IMR-90 (cell line): ENCODE data around the gene AP3B1. TPM values are rescaled to one million over a fixed set of nuclear protein-coding genes. Genes with fewer than 3 reads are reported as not detected.

Experiments used
- ATAC-seq: fragments of 200-7000 bp; cut with Tn5 transposase; 2 replicates; pipeline ENCODE4 v1.9.1; 2020; ENCODE audit warnings: low read depth, mild to moderate bottlenecking, moderate library complexity
- BruUV-seq: library from RNA; stranded (reverse); fragments of 400-500 nt; replicated peaks from 2 replicates; lab custom pipeline; 2021; lab: Mats Ljungman, UMichigan
- CTCF ChIA-PET: fragments of 300-600 bp; formaldehyde crosslinking; extraction: SDS; loops from one replicate; lab custom pipeline; 2021; ENCODE audit warnings: antibody characterized with exemption; lab: Yijun Ruan, JAX
- POLR2A ChIA-PET: fragments of 300-600 bp; sonication (Branson Sonifier 250); formaldehyde crosslinking; loops from one replicate; lab custom pipeline; 2022; ENCODE audit warnings: antibody characterized with exemption; ENCODE audit not compliant: unreplicated experiment; lab: Charles Lee
- DNase-seq: peaks from one replicate; pipeline ENCODE4 v3.0.0; 2013
- H2AFZ ChIP-seq: replicated peaks from 2 replicates; pipeline ENCODE3; 2013; ENCODE audit warnings: low read length, mild to moderate bottlenecking; ENCODE audit not compliant: poor library complexity
- H2AK5ac ChIP-seq: 2 replicates; pipeline ENCODE4 v1.6.1; 2013; ENCODE audit warnings: low read depth, low read length, inconsistent platforms
- H2AK9ac ChIP-seq: replicated peaks from 2 replicates; pipeline ENCODE3; 2013; ENCODE audit warnings: mild to moderate bottlenecking, low read depth, low read length, moderate library complexity; ENCODE audit not compliant: poor library complexity
- H2BK120ac ChIP-seq: 2 replicates; pipeline ENCODE4 v1.6.1; 2013; ENCODE audit warnings: low read depth, low read length, inconsistent platforms
- H2BK15ac ChIP-seq: 3 replicates; pipeline ENCODE4 v1.6.1; 2013; ENCODE audit warnings: low read depth, low read length, inconsistent platforms
- H2BK20ac ChIP-seq: 2 replicates; pipeline ENCODE4 v1.6.1; 2013; ENCODE audit warnings: low read depth, mild to moderate bottlenecking, inconsistent platforms, low read length, moderate library complexity
- H2BK5ac ChIP-seq: 2 replicates; pipeline ENCODE4 v1.6.1; 2013; ENCODE audit warnings: mild to moderate bottlenecking, low read depth, low read length, inconsistent platforms; ENCODE audit not compliant: poor library complexity, severe bottlenecking
- H3K14ac ChIP-seq: replicated peaks from 2 replicates; pipeline ENCODE4 v1.6.1; 2013; ENCODE audit warnings: low read depth, low read length, inconsistent platforms
- H3K18ac ChIP-seq: 2 replicates; pipeline ENCODE4 v1.6.1; 2013; ENCODE audit warnings: low read depth, low read length, control low read depth
- H3K23ac ChIP-seq: 2 replicates; pipeline ENCODE4 v1.6.1; 2013; ENCODE audit warnings: low read depth, low read length, inconsistent platforms
- H3K27ac ChIP-seq: 2 replicates; pipeline ENCODE4 v1.5.1; 2013; ENCODE audit warnings: mild to moderate bottlenecking, control low read depth, low read length; ENCODE audit not compliant: insufficient read depth
- H3K27me3 ChIP-seq: 2 replicates; pipeline ENCODE4 v1.6.1; 2013; ENCODE audit warnings: low read length; ENCODE audit not compliant: control insufficient read depth, insufficient read depth
- H3K36me3 ChIP-seq: 2 replicates; pipeline ENCODE4 v1.6.1; 2013; ENCODE audit warnings: low read length, mixed read lengths; ENCODE audit not compliant: control insufficient read depth, insufficient read depth
- H3K4ac ChIP-seq: 2 replicates; pipeline ENCODE4 v1.6.1; 2013; ENCODE audit warnings: low read depth, low read length, inconsistent platforms
- H3K4me1 ChIP-seq: 2 replicates; pipeline ENCODE4 v1.6.1; 2013; ENCODE audit warnings: low read length, mixed read lengths; ENCODE audit not compliant: control insufficient read depth, insufficient read depth
- H3K4me2 ChIP-seq: 2 replicates; pipeline ENCODE4 v1.6.1; 2013; ENCODE audit warnings: low read depth, mild to moderate bottlenecking, control low read depth, low read length, moderate library complexity
- H3K4me3 ChIP-seq: 2 replicates; pipeline ENCODE4 v1.5.1; 2013; ENCODE audit warnings: low read depth, mild to moderate bottlenecking, control low read depth, low read length, moderate library complexity; ENCODE audit not compliant: insufficient read depth
- H3K56ac ChIP-seq: 2 replicates; pipeline ENCODE4 v1.6.1; 2013; ENCODE audit warnings: low read length, inconsistent platforms; ENCODE audit not compliant: insufficient read depth; ENCODE audit errors: extremely low read depth
- H3K79me1 ChIP-seq, 2 experiments: 2 replicates each; pipeline ENCODE4 v1.6.1; 2013; ENCODE audit warnings: low read length in 2 of 2, inconsistent platforms in 1 of 2, low read depth in 1 of 2
- H3K9ac ChIP-seq: 2 replicates; pipeline ENCODE4 v1.6.1; 2013; ENCODE audit warnings: low read depth, low read length, control low read depth
- H3K9me1 ChIP-seq: 2 replicates; pipeline ENCODE4 v1.6.1; 2013; ENCODE audit warnings: low read length, inconsistent platforms; ENCODE audit not compliant: insufficient read depth
- H3K9me3 ChIP-seq: 2 replicates; pipeline ENCODE4 v1.6.1; 2013; ENCODE audit warnings: low read length; ENCODE audit not compliant: control insufficient read depth, insufficient read depth
- H4K20me1 ChIP-seq: 2 replicates; pipeline ENCODE4 v1.6.1; 2013; ENCODE audit warnings: low read length, inconsistent platforms; ENCODE audit not compliant: insufficient read depth
- H4K5ac ChIP-seq: 2 replicates; pipeline ENCODE4 v1.6.1; 2013; ENCODE audit warnings: mild to moderate bottlenecking, low read depth, low read length, control low read depth
- H4K8ac ChIP-seq, 2 experiments: 2 replicates each; pipeline ENCODE4 v1.6.1; 2013; ENCODE audit warnings: low read depth in 2 of 2, low read length in 2 of 2, control low read depth in 1 of 2, inconsistent platforms in 1 of 2
- H4K91ac ChIP-seq: 2 replicates; pipeline ENCODE4 v1.6.1; 2013; ENCODE audit warnings: low read depth, low read length, inconsistent platforms; ENCODE audit not compliant: insufficient read depth
- BHLHE40 ChIP-seq: fragments of 150-350 bp; IDR thresholded peaks from 2 replicates; pipeline ENCODE4 v1.6.1; 2016; ENCODE audit warnings: mild to moderate bottlenecking, low read depth, low read length
- CHD1 ChIP-seq: IDR thresholded peaks from 2 replicates; pipeline ENCODE4 v1.6.1; 2012; ENCODE audit warnings: low read depth, low read length, improper control_type of control experiment
- CTCF ChIP-seq: conservative IDR thresholded peaks from 2 replicates; pipeline ENCODE4 v1.5.1; 2012; ENCODE audit warnings: mild to moderate bottlenecking, low read depth, low read length, improper control_type of control experiment
- ELK1 ChIP-seq: fragments of 150-350 bp; IDR thresholded peaks from 2 replicates; pipeline ENCODE4 v1.6.1; 2016; ENCODE audit warnings: low read depth, mild to moderate bottlenecking, low read length, moderate library complexity, borderline replicate concordance
- MAFK ChIP-seq: IDR thresholded peaks from 2 replicates; pipeline ENCODE4 v1.6.1; 2012; ENCODE audit warnings: low read depth, low read length, improper control_type of control experiment
- MAZ ChIP-seq: IDR thresholded peaks from 2 replicates; pipeline ENCODE4 v1.6.1; 2012; ENCODE audit warnings: low read depth, mild to moderate bottlenecking, low read length, improper control_type of control experiment, moderate library complexity, borderline replicate concordance
- POLR2A ChIP-seq: IDR thresholded peaks from 2 replicates; pipeline ENCODE4 v1.6.1; 2012; ENCODE audit warnings: mild to moderate bottlenecking, low read depth, low read length
- RCOR1 ChIP-seq: IDR thresholded peaks from 2 replicates; pipeline ENCODE4 v1.6.1; 2012; ENCODE audit warnings: mild to moderate bottlenecking, low read length, improper control_type of control experiment; ENCODE audit not compliant: insufficient replicate concordance
- RFX5 ChIP-seq: IDR thresholded peaks from 2 replicates; pipeline ENCODE4 v1.8.0; 2012; ENCODE audit warnings: low read depth, mild to moderate bottlenecking, low read length, moderate library complexity
- SMC3 ChIP-seq: fragments of 150-350 bp; IDR thresholded peaks from 2 replicates; pipeline ENCODE4 v1.6.1; 2016; ENCODE audit warnings: low read depth, mild to moderate bottlenecking, antibody characterized with exemption, low read length, moderate library complexity
- USF2 ChIP-seq: fragments of 150-350 bp; IDR thresholded peaks from 2 replicates; pipeline ENCODE4 v1.6.1; 2017; ENCODE audit warnings: mild to moderate bottlenecking, antibody characterized with exemption, low read length, low read depth
- WGBS, 2 experiments: methylation state at CpG; one replicate each; pipeline versions ENCODE4 v1.1.5 to v1.1.7; 2013; ENCODE audit warnings: missing lambda C conversion rate in 2 of 2; ENCODE audit not compliant: insufficient read length in 1 of 2; ENCODE audit errors: extremely low coverage in 2 of 2; 5-methylcytosine and 5-hydroxymethylcytosine counted together
- dilution Hi-C: fragments of 300-500 bp; cut with HindIII; formaldehyde crosslinking; loops from one replicate; pipeline ENCODE4 v1.14.3; 2018; ENCODE audit warnings: low sequenced_read_pairs; ENCODE audit not compliant: unreplicated experiment
- in situ Hi-C: fragments of 300-500 bp; cut with MboI; formaldehyde crosslinking; loops from 3 replicates; pipeline ENCODE4 v1.14.3; 2019; ENCODE audit warnings: low sequenced_read_pairs, inconsistent platforms, mixed read lengths
- intact Hi-C: fragments of 100-400 bp; cut with micrococcal nuclease; formaldehyde crosslinking; loops from 2 replicates; pipeline ENCODE4 v1.10.0; 2022
- polyA plus RNA-seq, 3 experiments: library from polyadenylated mRNA; depleted of rRNA; stranded (reverse); fragments of >200 nt; gene quantifications; 2 replicates each; pipeline ENCODE4 v1.2.3, GENCODE V29; 2012; ENCODE audit warnings: low replicate concordance in 1 of 3
- total RNA-seq: library from RNA; depleted of rRNA; stranded (reverse); fragments of >200 nt; gene quantifications from 2 replicates; pipeline ENCODE4 v1.2.3, GENCODE V29; 2012

AP3B1 gene
- total and polyA plus RNA-seq, 2 of the 4 experiments (the other 2 are of a cell fraction): 33.1 to 59.0 TPM

- H4K8ac ChIP-seq: no peak overlapping the region
- intact Hi-C loops: no loop called here
Measured at GRCh38 chr5:77960305-77960704, 334.2 kb downstream of the AP3B1 start.

More at GRCh38 chr5:77960305-77960704, 334.2 kb downstream of the AP3B1 start:
- ChIA-PET CTCF (interaction anchor here (0.6 kb wide), 1 partner anchor 224 kb away, joined by 3 read pairs; no protein-coding TSS in a partner anchor), POLR2A (no interaction called here)
- no peak for ATAC-seq
- Histone ChIP-seq H3K9me1 (no peaks in the 10 kb centered on the region), H3K4me3 (no peak overlapping the region), H3K9ac (no peak overlapping the region), H2AK9ac (no peak overlapping the region), H2BK120ac (no peak overlapping the region), H4K20me1 (no peaks in the 10 kb centered on the region; the same call in 1 of the 2 replicates), H3K27ac (no peak overlapping the region), H3K23ac (no peak overlapping the region), H2BK20ac (no peak overlapping the region), H2AFZ (no peak overlapping the region), H3K36me3 (no peaks in the 10 kb centered on the region), H3K4ac (no peak overlapping the region), H2BK15ac (no peak overlapping the region), H3K79me1 (no peaks in the 10 kb centered on the region), H3K18ac (no peak overlapping the region), H3K56ac (no peak overlapping the region), H2AK5ac (no peak overlapping the region), H3K4me1 (no peaks in the 10 kb centered on the region), H4K5ac (no peak overlapping the region), H4K91ac (no peak overlapping the region), H3K9me3 (0 out of 2 replicates have a peak, but pooled peaks cover 2% of the 10 kb centered on the region), H2BK5ac (no peak overlapping the region), H3K14ac (no peak overlapping the region), H3K27me3 (peaks cover 55% of the 10 kb centered on the region), H3K4me2 (no peak overlapping the region)
- dilution Hi-C loops (no loop called here), in situ Hi-C loops (no loop called here)
- BruUV-seq: no TSS peak
- TF ChIP-seq BHLHE40: no peak
- TF ChIP-seq POLR2A: no peak
- TF ChIP-seq RFX5: no peak
- TF ChIP-seq RCOR1: no peak
- TF ChIP-seq MAZ: no peak
- no peak for TF ChIP-seq SMC3
- no peak for TF ChIP-seq CHD1
- no peak for TF ChIP-seq MAFK
- no peak for TF ChIP-seq CTCF
- TF ChIP-seq ELK1: no peak
- TF ChIP-seq USF2: no peak
- no CpG with 5 or more reads among the region's 1 CpG for WGBS, 2 experiments
- DNase-seq: no peak
